Progenitor cell of endocrine pancreas (in vitro differentiated cells): ENCODE data around the gene DNMT3A. TPM values are rescaled to one million over a fixed set of nuclear protein-coding genes. Genes with fewer than 3 reads are reported as not detected.

Experiments
- DNase-seq: peaks from one replicate; pipeline ENCODE4 v3.0.0; 2021; ENCODE audit warnings: low spot score; ENCODE audit not compliant: unreplicated experiment
- H3K27ac Mint-ChIP-seq: 2 replicates; pipeline ENCODE4 v1.8.0; 2021; ENCODE audit warnings: mild to moderate bottlenecking, moderate library complexity, mixed read lengths
- H3K27me3 Mint-ChIP-seq: 2 replicates; pipeline ENCODE4 v1.8.0; 2021; ENCODE audit warnings: mixed read lengths
- H3K36me3 Mint-ChIP-seq: 2 replicates; pipeline ENCODE4 v1.8.0; 2022; ENCODE audit warnings: mixed read lengths; ENCODE audit not compliant: insufficient read depth
- H3K4me1 Mint-ChIP-seq: 2 replicates; pipeline ENCODE4 v1.8.0; 2021; ENCODE audit warnings: low read depth, mixed read lengths
- H3K4me3 Mint-ChIP-seq: 2 replicates; pipeline ENCODE4 v1.8.0; 2021; ENCODE audit warnings: low read depth, mild to moderate bottlenecking, moderate library complexity, mixed read lengths
- H3K9me3 Mint-ChIP-seq: 2 replicates; pipeline ENCODE4 v1.8.0; 2021; ENCODE audit warnings: low read depth, mixed read lengths
- CTCF ChIP-seq: fragments of 200-600 bp; sonication (generic); IDR thresholded peaks from one replicate; pipeline ENCODE4 v1.5.0; 2021; ENCODE audit warnings: antibody characterized with exemption, mild to moderate bottlenecking; ENCODE audit not compliant: unreplicated experiment
- total RNA-seq: library from RNA; stranded (reverse); gene quantifications from 2 replicates; pipeline ENCODE4 v1.2.1, GENCODE V29; 2021

The DNMT3A gene
- total RNA-seq, 1 donor from 2014 or later = 168 TPM

- peaks cover 10% of the 10 kb centered on the region for H3K36me3 Mint-ChIP-seq
- DNase-seq = no peak
- H3K9me3 Mint-ChIP-seq = no peaks in the 10 kb centered on the region
- TF ChIP-seq CTCF = no peak
- no peaks in the 10 kb centered on the region for H3K27me3 Mint-ChIP-seq
- peak overlapping the region; percentile 83 for H3K27ac Mint-ChIP-seq
- no peak overlapping the region for H3K4me3 Mint-ChIP-seq
- H3K4me1 Mint-ChIP-seq = peaks cover 9% of the 10 kb centered on the region
These were observed 112.2 kb downstream of the DNMT3A start for GRCh38 chr2:25229279-25230197.

GRCh38 chr2:25228848-25229278 lies 112.9 kb downstream of the DNMT3A start:
- Mint-ChIP-seq H3K4me1 (peaks cover 9% of the 10 kb centered on the region), H3K27ac (peak overlapping the region; percentile 83), H3K36me3 (peaks cover 5% of the 10 kb centered on the region), H3K27me3 (no peaks in the 10 kb centered on the region), H3K9me3 (no peaks in the 10 kb centered on the region), H3K4me3 (no peak overlapping the region)
- peak; percentile 58 for DNase-seq
- peak; percentile 77 for TF ChIP-seq CTCF

GRCh38 chr2:25227576-25227975 lies 114.1 kb downstream of the DNMT3A start:
- no peak for DNase-seq
- H3K27me3 Mint-ChIP-seq = no peaks in the 10 kb centered on the region
- H3K27ac Mint-ChIP-seq = no peak overlapping the region
- peaks cover 3% of the 10 kb centered on the region for H3K36me3 Mint-ChIP-seq
- no peak for TF ChIP-seq CTCF
- H3K9me3 Mint-ChIP-seq = no peaks in the 10 kb centered on the region
- H3K4me3 Mint-ChIP-seq = no peak overlapping the region
- peaks cover 9% of the 10 kb centered on the region for H3K4me1 Mint-ChIP-seq

- H3K27me3 Mint-ChIP-seq = no peaks in the 10 kb centered on the region
- no peaks in the 10 kb centered on the region for H3K9me3 Mint-ChIP-seq
- DNase-seq = no peak
- H3K27ac Mint-ChIP-seq = no peak overlapping the region
- H3K4me3 Mint-ChIP-seq = no peak overlapping the region
- TF ChIP-seq CTCF = no peak
- no peaks in the 10 kb centered on the region for H3K36me3 Mint-ChIP-seq
- peaks cover 9% of the 10 kb centered on the region for H3K4me1 Mint-ChIP-seq
These were observed 114.9 kb downstream of the DNMT3A start for GRCh38 chr2:25226827-25227226.

- no peak overlapping the region for H3K4me3 Mint-ChIP-seq
- no peaks in the 10 kb centered on the region for H3K27me3 Mint-ChIP-seq
- no peaks in the 10 kb centered on the region for H3K4me1 Mint-ChIP-seq
- DNase-seq = no peak
- TF ChIP-seq CTCF = no peak
- H3K9me3 Mint-ChIP-seq = no peaks in the 10 kb centered on the region
- no peaks in the 10 kb centered on the region for H3K36me3 Mint-ChIP-seq
- H3K27ac Mint-ChIP-seq = no peak overlapping the region
These were observed 119.1 kb downstream of the DNMT3A start for GRCh38 chr2:25222477-25223121.
